ENCODE data around the gene MBD3.

- TF ChIP-seq CTCF (IDR thresholded peaks at IDR 0.05) (no peak), POLR2A (IDR thresholded peaks at IDR 0.05) (no peak), EP300 (IDR thresholded peaks at IDR 0.05; ENCODE audit: low read depth) (no peak), POLR2AphosphoS5 (IDR thresholded peaks at IDR 0.05) (no peak)
These were observed 36.1 kb downstream of the MBD3 start for GRCh38 chr19:1556390-1557070.

Measured in transverse colon (tissue), 4 donors.